IMR-90 (cell line): ENCODE measurements around the gene CELSR1. TPM values are rescaled to one million over a fixed set of nuclear protein-coding genes. Genes with fewer than 3 reads are reported as not detected.

Experiments used
- ATAC-seq: fragments of 200-7000 bp; cut with Tn5 transposase; 2 replicates; pipeline ENCODE4 v1.9.1; 2020; ENCODE audit warnings: low read depth, mild to moderate bottlenecking, moderate library complexity
- BruUV-seq: library from RNA; stranded (reverse); fragments of 400-500 nt; replicated peaks from 2 replicates; lab custom pipeline; 2021; lab: Mats Ljungman, UMichigan
- CTCF ChIA-PET: fragments of 300-600 bp; formaldehyde crosslinking; extraction: SDS; loops from one replicate; lab custom pipeline; 2021; ENCODE audit warnings: antibody characterized with exemption; lab: Yijun Ruan, JAX
- POLR2A ChIA-PET: fragments of 300-600 bp; sonication (Branson Sonifier 250); formaldehyde crosslinking; loops from one replicate; lab custom pipeline; 2022; ENCODE audit warnings: antibody characterized with exemption; ENCODE audit not compliant: unreplicated experiment; lab: Charles Lee
- DNase-seq: peaks from one replicate; pipeline ENCODE4 v3.0.0; 2013
- H2AFZ ChIP-seq: replicated peaks from 2 replicates; pipeline ENCODE3; 2013; ENCODE audit warnings: low read length, mild to moderate bottlenecking; ENCODE audit not compliant: poor library complexity
- H2AK5ac ChIP-seq: 2 replicates; pipeline ENCODE4 v1.6.1; 2013; ENCODE audit warnings: low read depth, low read length, inconsistent platforms
- H2AK9ac ChIP-seq: replicated peaks from 2 replicates; pipeline ENCODE3; 2013; ENCODE audit warnings: mild to moderate bottlenecking, low read depth, low read length, moderate library complexity; ENCODE audit not compliant: poor library complexity
- H2BK120ac ChIP-seq: 2 replicates; pipeline ENCODE4 v1.6.1; 2013; ENCODE audit warnings: low read depth, low read length, inconsistent platforms
- H2BK15ac ChIP-seq: 3 replicates; pipeline ENCODE4 v1.6.1; 2013; ENCODE audit warnings: low read depth, low read length, inconsistent platforms
- H2BK20ac ChIP-seq: 2 replicates; pipeline ENCODE4 v1.6.1; 2013; ENCODE audit warnings: low read depth, mild to moderate bottlenecking, inconsistent platforms, low read length, moderate library complexity
- H2BK5ac ChIP-seq: 2 replicates; pipeline ENCODE4 v1.6.1; 2013; ENCODE audit warnings: mild to moderate bottlenecking, low read depth, low read length, inconsistent platforms; ENCODE audit not compliant: poor library complexity, severe bottlenecking
- H3K14ac ChIP-seq: replicated peaks from 2 replicates; pipeline ENCODE4 v1.6.1; 2013; ENCODE audit warnings: low read depth, low read length, inconsistent platforms
- H3K18ac ChIP-seq: 2 replicates; pipeline ENCODE4 v1.6.1; 2013; ENCODE audit warnings: low read depth, low read length, control low read depth
- H3K23ac ChIP-seq: 2 replicates; pipeline ENCODE4 v1.6.1; 2013; ENCODE audit warnings: low read depth, low read length, inconsistent platforms
- H3K27ac ChIP-seq: 2 replicates; pipeline ENCODE4 v1.5.1; 2013; ENCODE audit warnings: mild to moderate bottlenecking, control low read depth, low read length; ENCODE audit not compliant: insufficient read depth
- H3K27me3 ChIP-seq: 2 replicates; pipeline ENCODE4 v1.6.1; 2013; ENCODE audit warnings: low read length; ENCODE audit not compliant: control insufficient read depth, insufficient read depth
- H3K36me3 ChIP-seq: 2 replicates; pipeline ENCODE4 v1.6.1; 2013; ENCODE audit warnings: low read length, mixed read lengths; ENCODE audit not compliant: control insufficient read depth, insufficient read depth
- H3K4ac ChIP-seq: 2 replicates; pipeline ENCODE4 v1.6.1; 2013; ENCODE audit warnings: low read depth, low read length, inconsistent platforms
- H3K4me1 ChIP-seq: 2 replicates; pipeline ENCODE4 v1.6.1; 2013; ENCODE audit warnings: low read length, mixed read lengths; ENCODE audit not compliant: control insufficient read depth, insufficient read depth
- H3K4me2 ChIP-seq: 2 replicates; pipeline ENCODE4 v1.6.1; 2013; ENCODE audit warnings: low read depth, mild to moderate bottlenecking, control low read depth, low read length, moderate library complexity
- H3K4me3 ChIP-seq: 2 replicates; pipeline ENCODE4 v1.5.1; 2013; ENCODE audit warnings: low read depth, mild to moderate bottlenecking, control low read depth, low read length, moderate library complexity; ENCODE audit not compliant: insufficient read depth
- H3K56ac ChIP-seq: 2 replicates; pipeline ENCODE4 v1.6.1; 2013; ENCODE audit warnings: low read length, inconsistent platforms; ENCODE audit not compliant: insufficient read depth; ENCODE audit errors: extremely low read depth
- H3K79me1 ChIP-seq, 2 experiments: 2 replicates each; pipeline ENCODE4 v1.6.1; 2013; ENCODE audit warnings: low read length in 2 of 2, inconsistent platforms in 1 of 2, low read depth in 1 of 2
- H3K9ac ChIP-seq: 2 replicates; pipeline ENCODE4 v1.6.1; 2013; ENCODE audit warnings: low read depth, low read length, control low read depth
- H3K9me1 ChIP-seq: 2 replicates; pipeline ENCODE4 v1.6.1; 2013; ENCODE audit warnings: low read length, inconsistent platforms; ENCODE audit not compliant: insufficient read depth
- H3K9me3 ChIP-seq: 2 replicates; pipeline ENCODE4 v1.6.1; 2013; ENCODE audit warnings: low read length; ENCODE audit not compliant: control insufficient read depth, insufficient read depth
- H4K20me1 ChIP-seq: 2 replicates; pipeline ENCODE4 v1.6.1; 2013; ENCODE audit warnings: low read length, inconsistent platforms; ENCODE audit not compliant: insufficient read depth
- H4K5ac ChIP-seq: 2 replicates; pipeline ENCODE4 v1.6.1; 2013; ENCODE audit warnings: mild to moderate bottlenecking, low read depth, low read length, control low read depth
- H4K8ac ChIP-seq, 2 experiments: 2 replicates each; pipeline ENCODE4 v1.6.1; 2013; ENCODE audit warnings: low read depth in 2 of 2, low read length in 2 of 2, control low read depth in 1 of 2, inconsistent platforms in 1 of 2
- H4K91ac ChIP-seq: 2 replicates; pipeline ENCODE4 v1.6.1; 2013; ENCODE audit warnings: low read depth, low read length, inconsistent platforms; ENCODE audit not compliant: insufficient read depth
- BHLHE40 ChIP-seq: fragments of 150-350 bp; IDR thresholded peaks from 2 replicates; pipeline ENCODE4 v1.6.1; 2016; ENCODE audit warnings: mild to moderate bottlenecking, low read depth, low read length
- CHD1 ChIP-seq: IDR thresholded peaks from 2 replicates; pipeline ENCODE4 v1.6.1; 2012; ENCODE audit warnings: low read depth, low read length, improper control_type of control experiment
- POLR2A ChIP-seq: IDR thresholded peaks from 2 replicates; pipeline ENCODE4 v1.6.1; 2012; ENCODE audit warnings: mild to moderate bottlenecking, low read depth, low read length
- RCOR1 ChIP-seq: IDR thresholded peaks from 2 replicates; pipeline ENCODE4 v1.6.1; 2012; ENCODE audit warnings: mild to moderate bottlenecking, low read length, improper control_type of control experiment; ENCODE audit not compliant: insufficient replicate concordance
- WGBS, 2 experiments: methylation state at CpG; one replicate each; pipeline versions ENCODE4 v1.1.5 to v1.1.7; 2013; ENCODE audit warnings: missing lambda C conversion rate in 2 of 2; ENCODE audit not compliant: insufficient read length in 1 of 2; ENCODE audit errors: extremely low coverage in 2 of 2; 5-methylcytosine and 5-hydroxymethylcytosine counted together
- dilution Hi-C: fragments of 300-500 bp; cut with HindIII; formaldehyde crosslinking; loops from one replicate; pipeline ENCODE4 v1.14.3; 2018; ENCODE audit warnings: low sequenced_read_pairs; ENCODE audit not compliant: unreplicated experiment
- in situ Hi-C: fragments of 300-500 bp; cut with MboI; formaldehyde crosslinking; loops from 3 replicates; pipeline ENCODE4 v1.14.3; 2019; ENCODE audit warnings: low sequenced_read_pairs, inconsistent platforms, mixed read lengths
- intact Hi-C: fragments of 100-400 bp; cut with micrococcal nuclease; formaldehyde crosslinking; loops from 2 replicates; pipeline ENCODE4 v1.10.0; 2022
- polyA plus RNA-seq, 3 experiments: library from polyadenylated mRNA; depleted of rRNA; stranded (reverse); fragments of >200 nt; gene quantifications; 2 replicates each; pipeline ENCODE4 v1.2.3, GENCODE V29; 2012; ENCODE audit warnings: low replicate concordance in 1 of 3
- total RNA-seq: library from RNA; depleted of rRNA; stranded (reverse); fragments of >200 nt; gene quantifications from 2 replicates; pipeline ENCODE4 v1.2.3, GENCODE V29; 2012

CELSR1 gene
- total and polyA plus RNA-seq, 2 of the 4 experiments (the other 2 are of a cell fraction): 0.36 to 0.82 TPM

DNA sequence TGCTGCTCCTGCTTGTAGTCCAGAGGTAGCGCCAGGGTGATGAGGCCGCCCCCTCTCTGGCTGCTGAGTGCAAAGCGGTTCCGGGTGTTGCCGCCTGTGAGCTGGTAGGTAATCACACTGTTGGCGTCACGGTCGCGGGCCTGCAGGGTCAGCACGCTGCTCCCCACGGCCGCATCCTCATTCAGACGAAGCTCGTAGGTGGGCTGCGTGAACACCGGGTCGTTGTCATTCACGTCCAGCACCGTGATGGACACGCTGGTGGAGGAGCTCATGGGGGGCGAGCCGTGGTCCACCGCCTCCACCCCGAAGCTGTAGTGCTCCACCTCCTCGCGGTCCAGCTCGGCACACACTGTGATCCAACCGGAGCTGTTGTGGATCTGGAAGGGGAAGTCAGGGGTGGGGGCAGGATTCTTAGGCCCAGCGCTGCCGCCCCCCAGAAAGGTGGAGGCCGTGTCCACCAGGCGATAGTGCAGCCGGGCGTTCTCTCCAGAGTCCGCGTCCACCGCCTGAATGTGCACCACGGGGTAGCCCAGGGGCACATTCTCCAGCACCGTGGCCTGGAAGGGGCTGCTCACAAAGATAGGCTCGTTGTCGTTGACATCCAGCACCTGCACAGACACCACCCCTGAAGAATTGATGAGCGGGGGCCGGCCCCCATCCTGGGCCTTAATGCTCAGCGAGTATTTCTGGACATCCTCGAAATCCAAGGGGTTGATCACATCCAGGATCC, 2.4 kb downstream of the CELSR1 start:
- no peak overlapping the region for H2AK5ac ChIP-seq
- H2AFZ ChIP-seq: no peak overlapping the region
- H3K4ac ChIP-seq: no peak overlapping the region
- H3K79me1 ChIP-seq: no peaks in the 10 kb centered on the region
- no peak overlapping the region for H3K14ac ChIP-seq
- no peak overlapping the region for H4K8ac ChIP-seq
- intact Hi-C loops (no loop called here), dilution Hi-C loops (no loop called here), in situ Hi-C loops (loop anchor here (25.0 kb wide), 1 partner anchor 398 kb away; no protein-coding TSS in a partner anchor)
- peaks cover 3% of the 10 kb centered on the region; the same call in 1 of the 2 replicates for H3K4me1 ChIP-seq
- peaks cover 40% of the 10 kb centered on the region for H3K27me3 ChIP-seq
- H3K4me2 ChIP-seq: no peak overlapping the region
- H3K23ac ChIP-seq: no peak overlapping the region
- no peak overlapping the region for H3K27ac ChIP-seq
- CTCF ChIA-PET: no interaction called here
- H4K91ac ChIP-seq: no peak overlapping the region
- peaks cover 17% of the 10 kb centered on the region for H3K9me3 ChIP-seq
- H2AK9ac ChIP-seq: no peak overlapping the region
- BruUV-seq: no TSS peak
- no peak overlapping the region for H3K4me3 ChIP-seq
- H3K36me3 ChIP-seq: no peaks in the 10 kb centered on the region
- DNase-seq (no peak), ATAC-seq (no peak)
- no peak overlapping the region for H2BK5ac ChIP-seq
- no peak overlapping the region for H2BK15ac ChIP-seq
- no peaks in the 10 kb centered on the region for H3K9me1 ChIP-seq
- H2BK120ac ChIP-seq: no peak overlapping the region
- POLR2A ChIA-PET: no interaction called here
- no peak overlapping the region for H3K9ac ChIP-seq
- H3K18ac ChIP-seq: no peak overlapping the region
- 100% methylated on average over 21 of the region's 45 CpGs; no CpG with 5 or more reads in 1 of the 2 experiments for WGBS, 2 experiments
- H3K56ac ChIP-seq: no peak overlapping the region
- TF ChIP-seq BHLHE40 (no peak), CHD1 (no peak), RCOR1 (no peak), POLR2A (no peak)
- no peaks in the 10 kb centered on the region for H4K20me1 ChIP-seq
- no peak overlapping the region for H4K5ac ChIP-seq
- H2BK20ac ChIP-seq: no peak overlapping the region
